ENCODE results near the gene HSFX1.

The HSFX1 gene

DNA sequence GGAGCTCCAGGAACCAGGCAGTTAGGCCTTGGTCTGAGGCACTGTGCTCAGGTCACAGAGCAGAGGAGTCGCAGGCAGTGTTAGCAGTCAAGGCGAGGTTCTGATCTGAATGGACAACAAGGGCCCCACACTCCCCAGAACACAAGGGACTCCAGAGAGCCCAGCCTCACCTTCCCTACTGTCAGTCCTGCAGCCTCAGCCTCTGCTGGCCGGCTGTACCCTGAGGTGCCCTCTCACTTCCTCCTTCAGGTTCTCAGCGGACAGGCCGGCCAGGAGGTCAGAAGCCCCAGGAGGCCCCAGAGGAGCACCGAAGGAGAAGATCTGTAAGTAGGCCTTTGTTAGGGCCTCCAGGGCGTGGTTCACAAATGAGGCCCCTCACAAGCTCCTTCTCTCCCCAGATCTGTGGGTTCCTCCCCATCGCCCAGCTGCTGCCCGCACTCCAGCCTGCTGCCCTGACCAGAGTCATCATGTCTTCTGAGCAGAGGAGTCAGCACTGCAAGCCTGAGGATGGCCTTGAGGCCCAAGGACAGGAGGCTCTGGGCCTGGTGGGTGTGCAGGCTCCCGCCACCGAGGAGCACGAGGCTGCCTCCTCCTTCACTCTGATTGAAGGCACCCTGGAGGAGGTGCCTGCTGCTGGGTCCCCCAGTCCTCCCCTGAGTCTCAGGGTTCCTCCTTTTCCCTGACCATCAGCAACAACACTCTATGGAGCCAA is 34.0 kb downstream of the HSFX1 start:
- no peak for DNase-seq

DNA sequence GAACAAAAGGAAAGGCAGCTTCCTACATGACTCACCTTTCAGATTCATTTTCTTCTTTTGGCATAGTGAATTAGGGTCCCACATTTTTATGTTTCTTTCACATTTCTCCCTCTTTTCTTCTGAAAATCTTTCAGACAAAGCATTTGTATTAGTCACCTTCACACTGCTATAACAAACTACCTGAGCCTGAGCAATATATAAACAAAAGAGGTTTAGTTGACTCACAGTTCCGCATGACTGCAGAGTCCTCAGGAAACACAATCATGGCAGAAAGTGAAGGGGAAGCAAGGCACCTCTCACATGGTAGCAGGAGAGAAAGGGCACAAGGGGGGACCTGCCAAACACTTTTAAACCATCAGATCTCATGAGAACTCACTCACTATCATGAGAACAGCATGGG is 44.8 kb downstream of the HSFX1 start:
- DNase-seq: no peak

DNA sequence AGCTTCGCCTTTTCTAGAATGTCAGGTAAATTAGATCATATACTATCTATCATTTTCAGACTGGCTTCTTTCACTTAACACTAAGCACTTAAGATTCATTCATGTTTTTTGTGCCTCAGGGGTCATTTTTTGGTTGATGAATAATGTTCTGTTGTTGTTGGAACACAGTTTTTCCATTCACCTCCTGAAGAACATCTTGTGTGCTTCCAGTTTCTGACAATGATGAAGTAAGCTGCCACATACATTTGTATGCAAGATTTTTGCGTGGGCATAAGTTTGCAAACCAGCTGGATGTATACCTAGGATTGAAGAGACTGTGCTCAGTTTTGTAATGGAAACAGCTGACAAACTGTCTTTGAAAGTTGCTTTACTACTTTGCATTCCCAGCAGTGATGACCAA is 45.5 kb downstream of the HSFX1 start:
- DNase-seq: no peak

DNA sequence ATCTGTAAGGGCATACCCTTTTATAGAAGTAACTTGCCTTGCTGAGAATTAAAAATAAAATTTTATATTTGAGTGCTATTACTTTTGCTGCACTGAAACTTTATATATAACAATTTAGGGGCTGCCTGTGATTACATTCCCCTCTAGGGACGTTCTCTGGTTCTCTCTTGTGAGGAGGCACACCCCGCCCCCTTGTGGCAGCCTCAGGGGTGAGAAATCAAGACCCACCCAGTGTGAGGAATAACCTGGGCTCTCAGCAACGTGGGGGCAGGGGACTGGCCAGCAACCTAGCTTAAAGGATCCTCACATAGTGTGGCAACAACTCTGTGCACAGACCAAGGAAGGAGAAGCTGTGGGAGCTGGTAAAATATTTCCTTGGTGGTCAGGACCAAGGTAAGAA is 51.6 kb downstream of the HSFX1 start:
- no peak for DNase-seq
